ENCODE measurements around the gene SLC6A5. TPM values are rescaled to one million over a fixed set of nuclear protein-coding genes. Genes with fewer than 3 reads are reported as not detected.

The SLC6A5 gene
- total and polyA plus RNA-seq, 2 of the 8 experiments (the other 6 are each of a cell fraction or from before 2014, with no cell fraction given): not detected

Other genes with a start within 250 kb of the SLC6A5 start
- gene HTATIP2, start 235.9 kb upstream of the SLC6A5 start, total RNA-seq (2021; fragmentation: NEBNext Ultra II Directional; extraction: Animal tissue kit (Norgen Biotek cat#: 25700)): 33.1 and 37.1 TPM in 2 replicates
- gene HTATIP2, start 235.9 kb upstream of the SLC6A5 start, polyA plus RNA-seq (2011; rRNA removed): 14.0 and 22.6 TPM in 2 replicates
- 25.0 and 26.5 TPM in 2 replicates for gene PRMT3, start 211.9 kb upstream of the SLC6A5 start, total RNA-seq (2021; fragmentation: NEBNext Ultra II Directional; extraction: Animal tissue kit (Norgen Biotek cat#: 25700))
- gene PRMT3, start 211.9 kb upstream of the SLC6A5 start, polyA plus RNA-seq (2011; rRNA removed): 9.2 and 11.2 TPM in 2 replicates
- gene NELL1, start 70.0 kb downstream of the SLC6A5 start, total RNA-seq (2021; fragmentation: NEBNext Ultra II Directional; extraction: Animal tissue kit (Norgen Biotek cat#: 25700)): not detected in 2 replicates
- gene NELL1, start 70.0 kb downstream of the SLC6A5 start, polyA plus RNA-seq (2011; rRNA removed): 0.06 and 0.21 TPM in 2 replicates